SH-SY5Y (cell line): ENCODE results near the gene MMP7.

Source experiments
- GATA2 ChIP-seq: IDR thresholded peaks from 2 replicates; pipeline ENCODE4 v1.6.1; 2011; ENCODE audit warnings: mild to moderate bottlenecking, low read depth, low read length
- GATA3 ChIP-seq: IDR thresholded peaks from 2 replicates; pipeline ENCODE4 v1.6.1; 2011; ENCODE audit warnings: low read depth, mild to moderate bottlenecking, low read length, moderate library complexity

GRCh38 chr11:102539567-102539966 lies 9.0 kb upstream of the MMP7 start:
- TF ChIP-seq GATA3 (no peak), GATA2 (no peak)
